ENCODE results near the gene CSF1.

Gene CSF1

GRCh38 chr1:109879881-109880525 is 30.6 kb upstream of the CSF1 start:
- peaks cover 25 to 45% of the 10 kb centered on the region in 2 donors for H3K4me1 ChIP-seq (ENCODE audit: control insufficient read depth in 2 of 2, insufficient read depth in 1 of 2, low read depth in 1 of 2, low read length in 2 of 2)
- no peak overlapping the region for H3K4ac ChIP-seq (ENCODE audit: low read length)
- no peak overlapping the region for H3K23ac ChIP-seq (ENCODE audit: low read depth, low read length, poor library complexity)
- H3K79me1 ChIP-seq (ENCODE audit: low read depth, low read length): no peaks in the 10 kb centered on the region
- H2BK5ac ChIP-seq (ENCODE audit: low read length): no peak overlapping the region
- H2BK12ac ChIP-seq (ENCODE audit: low read length): no peak overlapping the region
- H2AFZ ChIP-seq (ENCODE audit: low read length): no peak overlapping the region
- no peaks in the 10 kb centered on the region for H3K36me3 ChIP-seq (replicated peaks in 1 of 2; ENCODE audit: control insufficient read depth in 2 of 2, insufficient read depth in 2 of 2, low read length in 2 of 2)
- H4K91ac ChIP-seq (ENCODE audit: low read depth, low read length, poor library complexity): no peak overlapping the region
- no peak overlapping the region for H3K4me3 ChIP-seq (ENCODE audit: low read length in 2 of 2)
- DNase-seq (ENCODE audit: low spot score): no peak
- H2AK5ac ChIP-seq (ENCODE audit: low read depth, low read length): peak overlapping the region; percentile 27
- no peak overlapping the region for H3K27ac ChIP-seq (replicated peaks; ENCODE audit: low read length)
- H2BK15ac ChIP-seq (ENCODE audit: low read length): peak overlapping the region; percentile 59
- peaks cover 0 to 4% (median 0%) of the 10 kb centered on the region in 3 experiments for H3K27me3 ChIP-seq (ENCODE audit: control insufficient read depth in 3 of 3, insufficient read depth in 3 of 3, low read depth in 1 of 3, low read length in 3 of 3)
- no peak overlapping the region for H3K4me2 ChIP-seq (ENCODE audit: insufficient read depth, low read length, poor library complexity, severe bottlenecking)
- no peak overlapping the region for H3K14ac ChIP-seq (ENCODE audit: low read length)
- no peak overlapping the region for H3K9ac ChIP-seq (ENCODE audit: low read depth, low read length, poor library complexity)
- H2BK120ac ChIP-seq (ENCODE audit: low read depth, low read length): no peak overlapping the region
- no CpG with 5 or more reads among the region's 10 CpGs for WGBS, 2 donors (ENCODE audit: extremely low coverage in 2 of 2, insufficient read length in 2 of 2, insufficient replicate concordance in 1 of 2)
- H3K9me3 ChIP-seq (replicated peaks in 1 of 2; ENCODE audit: control insufficient read depth in 2 of 2, insufficient read depth in 1 of 2, low read depth in 1 of 2, low read length in 2 of 2): no peaks in the 10 kb centered on the region
- peak overlapping the region; percentile 57 for H4K8ac ChIP-seq (ENCODE audit: low read depth, low read length)
- peak overlapping the region; percentile 34 for H3K18ac ChIP-seq (ENCODE audit: low read length)

DNA sequence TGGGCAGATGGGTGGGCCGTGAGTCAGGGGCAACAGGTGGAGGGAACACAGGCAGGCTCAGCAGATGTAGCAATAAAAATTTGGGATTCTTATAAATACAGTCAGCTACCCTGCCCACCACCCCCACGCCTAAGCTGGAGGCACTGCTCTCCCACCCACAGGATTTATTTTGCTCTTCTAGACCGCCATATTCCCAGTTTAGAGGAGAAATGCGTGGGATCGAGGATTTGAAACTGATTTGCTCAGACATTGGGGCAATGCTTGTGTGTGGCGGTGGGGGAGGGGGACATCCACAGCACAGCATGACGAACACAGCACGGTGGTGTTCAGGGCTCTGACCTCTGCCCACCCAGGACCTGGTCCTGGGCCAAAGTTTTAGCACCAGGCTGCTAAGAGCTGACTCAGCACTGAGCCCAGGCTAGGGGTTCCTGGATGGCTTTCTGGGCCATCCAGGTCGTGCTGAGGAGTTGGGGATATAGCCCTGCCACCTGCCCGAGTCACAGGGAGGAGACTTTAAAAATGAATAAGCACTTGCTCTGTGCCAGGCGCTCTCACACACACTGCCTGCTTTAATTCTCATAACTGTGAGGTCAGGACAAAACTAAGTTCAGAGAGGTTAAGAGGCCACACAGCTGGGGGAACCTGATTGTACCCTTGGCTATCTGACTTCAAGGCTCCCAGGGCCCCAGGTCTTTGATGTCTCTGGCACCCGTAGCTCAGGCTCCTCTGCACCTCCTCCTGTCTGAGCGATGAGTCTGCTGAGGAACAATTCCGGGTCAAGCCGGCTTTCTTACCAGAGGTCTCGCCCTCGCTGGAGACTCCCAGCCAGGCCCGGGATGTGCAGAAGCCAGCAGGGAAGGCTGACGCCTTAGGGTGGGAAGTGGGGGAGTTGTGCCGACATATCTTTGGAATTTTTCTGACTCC is 29.4 kb upstream of the CSF1 start:
- Histone ChIP-seq H2AK5ac (ENCODE audit: low read depth, low read length) (peak overlapping the region; percentile 67), H3K18ac (ENCODE audit: low read length) (no peak overlapping the region), H3K79me1 (ENCODE audit: low read depth, low read length) (no peaks in the 10 kb centered on the region), H2BK12ac (ENCODE audit: low read length) (no peak overlapping the region), H2AFZ (ENCODE audit: low read length) (no peak overlapping the region), H3K4me2 (ENCODE audit: insufficient read depth, low read length, poor library complexity, severe bottlenecking) (no peak overlapping the region), H3K27me3 (ENCODE audit: control insufficient read depth in 3 of 3, insufficient read depth in 3 of 3, low read depth in 1 of 3, low read length in 3 of 3) (peaks cover 0 to 4% (median 0%) of the 10 kb centered on the region in 3 experiments), H2BK5ac (ENCODE audit: low read length) (peak overlapping the region; percentile 2), H3K23ac (ENCODE audit: low read depth, low read length, poor library complexity) (no peak overlapping the region), H3K9ac (ENCODE audit: low read depth, low read length, poor library complexity) (no peak overlapping the region), H3K9me3 (replicated peaks in 1 of 2; ENCODE audit: control insufficient read depth in 2 of 2, insufficient read depth in 1 of 2, low read depth in 1 of 2, low read length in 2 of 2) (no peaks in the 10 kb centered on the region), H4K91ac (ENCODE audit: low read depth, low read length, poor library complexity) (no peak overlapping the region), H3K4ac (ENCODE audit: low read length) (no peak overlapping the region), H3K4me3 (ENCODE audit: low read length in 2 of 2) (no peak overlapping the region), H3K14ac (ENCODE audit: low read length) (no peak overlapping the region), H3K27ac (replicated peaks; ENCODE audit: low read length) (no peak overlapping the region), H3K36me3 (replicated peaks in 1 of 2; ENCODE audit: control insufficient read depth in 2 of 2, insufficient read depth in 2 of 2, low read length in 2 of 2) (no peaks in the 10 kb centered on the region), H2BK120ac (ENCODE audit: low read depth, low read length) (no peak overlapping the region), H3K4me1 (ENCODE audit: control insufficient read depth in 2 of 2, insufficient read depth in 1 of 2, low read depth in 1 of 2, low read length in 2 of 2) (peaks cover 22 to 42% of the 10 kb centered on the region in 2 donors), H2BK15ac (ENCODE audit: low read length) (no peak overlapping the region), H4K8ac (ENCODE audit: low read depth, low read length) (no peak overlapping the region)
- no CpG with 5 or more reads among the region's 20 CpGs for WGBS, 2 donors (ENCODE audit: extremely low coverage in 2 of 2, insufficient read length in 2 of 2, insufficient replicate concordance in 1 of 2)
- DNase-seq (ENCODE audit: low spot score): no peak

- H3K18ac ChIP-seq (ENCODE audit: low read length): no peak overlapping the region
- WGBS, 2 donors (ENCODE audit: extremely low coverage in 2 of 2, insufficient read length in 2 of 2, insufficient replicate concordance in 1 of 2): no CpG with 5 or more reads among the region's 4 CpGs
- no peak overlapping the region for H3K14ac ChIP-seq (ENCODE audit: low read length)
- peak overlapping the region; percentile 67 for H2AK5ac ChIP-seq (ENCODE audit: low read depth, low read length)
- H2BK15ac ChIP-seq (ENCODE audit: low read length): no peak overlapping the region
- no peak overlapping the region for H3K4me2 ChIP-seq (ENCODE audit: insufficient read depth, low read length, poor library complexity, severe bottlenecking)
- no peaks in the 10 kb centered on the region for H3K9me3 ChIP-seq (replicated peaks in 1 of 2; ENCODE audit: control insufficient read depth in 2 of 2, insufficient read depth in 1 of 2, low read depth in 1 of 2, low read length in 2 of 2)
- peaks cover 17 to 36% of the 10 kb centered on the region in 2 donors for H3K4me1 ChIP-seq (ENCODE audit: control insufficient read depth in 2 of 2, insufficient read depth in 1 of 2, low read depth in 1 of 2, low read length in 2 of 2)
- no peak overlapping the region for H2BK120ac ChIP-seq (ENCODE audit: low read depth, low read length)
- H4K8ac ChIP-seq (ENCODE audit: low read depth, low read length): no peak overlapping the region
- no peak overlapping the region for H3K4me3 ChIP-seq (ENCODE audit: low read length in 2 of 2)
- no peak overlapping the region for H4K91ac ChIP-seq (ENCODE audit: low read depth, low read length, poor library complexity)
- no peak overlapping the region for H3K4ac ChIP-seq (ENCODE audit: low read length)
- no peak overlapping the region for H2BK12ac ChIP-seq (ENCODE audit: low read length)
- no peak overlapping the region for H3K9ac ChIP-seq (ENCODE audit: low read depth, low read length, poor library complexity)
- no peak overlapping the region for H3K27ac ChIP-seq (replicated peaks; ENCODE audit: low read length)
- H2BK5ac ChIP-seq (ENCODE audit: low read length): peak overlapping the region; percentile 2
- no peak overlapping the region for H2AFZ ChIP-seq (ENCODE audit: low read length)
- peaks cover 0 to 4% (median 0%) of the 10 kb centered on the region in 3 experiments for H3K27me3 ChIP-seq (ENCODE audit: control insufficient read depth in 3 of 3, insufficient read depth in 3 of 3, low read depth in 1 of 3, low read length in 3 of 3)
- no peak for DNase-seq (ENCODE audit: low spot score)
- no peak overlapping the region for H3K23ac ChIP-seq (ENCODE audit: low read depth, low read length, poor library complexity)
- no peaks in the 10 kb centered on the region for H3K36me3 ChIP-seq (replicated peaks in 1 of 2; ENCODE audit: control insufficient read depth in 2 of 2, insufficient read depth in 2 of 2, low read length in 2 of 2)
- H3K79me1 ChIP-seq (ENCODE audit: low read depth, low read length): no peaks in the 10 kb centered on the region
Observed at GRCh38 chr1:109881906-109882287, 28.8 kb upstream of the CSF1 start.

All from neuronal stem cell (in vitro differentiated cells).